ENCODE data around the gene PRRC2B. TPM values are rescaled to one million over a fixed set of nuclear protein-coding genes. Genes with fewer than 3 reads are reported as not detected.
"Not testable (repeated sequence)": the region's sequence is repeated elsewhere in the genome, so short reads cannot be mapped to it uniquely, and the experiment has no call there.

PRRC2B gene
- polyA plus RNA-seq, 5 donors: 137 to 191 (median 164) TPM

DNA sequence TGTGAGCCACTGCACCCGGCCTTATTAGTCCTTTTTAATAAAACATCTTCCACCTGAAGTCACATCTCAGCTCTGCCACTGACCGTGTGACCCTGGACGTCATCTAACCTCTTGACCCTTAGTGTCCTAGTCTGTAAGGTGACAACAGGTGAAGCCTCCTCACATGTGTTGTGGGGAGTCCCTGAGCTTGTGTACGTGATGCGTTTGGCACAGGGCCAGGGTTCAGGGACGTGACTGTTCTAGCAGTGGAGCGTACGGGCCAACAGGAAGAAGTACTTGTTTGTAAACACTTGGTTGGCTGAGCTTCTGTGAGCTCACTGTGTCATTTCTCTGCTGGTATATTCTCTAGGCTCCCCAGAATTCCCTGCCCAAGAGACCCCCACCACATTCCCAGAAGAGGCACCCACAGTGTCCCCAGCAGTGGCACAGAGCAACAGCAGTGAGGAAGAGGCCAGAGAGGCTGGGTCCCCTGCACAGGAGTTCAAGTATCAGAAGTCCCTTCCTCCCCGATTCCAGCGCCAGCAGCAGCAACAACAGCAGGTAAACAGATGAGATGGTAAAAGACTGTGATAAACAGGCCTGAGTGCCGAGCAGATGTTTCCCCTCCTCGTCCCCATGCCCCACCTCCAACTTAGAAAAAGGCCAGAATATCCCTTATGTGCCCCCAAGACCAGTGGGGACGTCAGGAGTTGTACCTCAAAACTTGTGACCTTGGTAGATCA is 73.5 kb downstream of the PRRC2B start:
- DNase-seq: no peak

DNA sequence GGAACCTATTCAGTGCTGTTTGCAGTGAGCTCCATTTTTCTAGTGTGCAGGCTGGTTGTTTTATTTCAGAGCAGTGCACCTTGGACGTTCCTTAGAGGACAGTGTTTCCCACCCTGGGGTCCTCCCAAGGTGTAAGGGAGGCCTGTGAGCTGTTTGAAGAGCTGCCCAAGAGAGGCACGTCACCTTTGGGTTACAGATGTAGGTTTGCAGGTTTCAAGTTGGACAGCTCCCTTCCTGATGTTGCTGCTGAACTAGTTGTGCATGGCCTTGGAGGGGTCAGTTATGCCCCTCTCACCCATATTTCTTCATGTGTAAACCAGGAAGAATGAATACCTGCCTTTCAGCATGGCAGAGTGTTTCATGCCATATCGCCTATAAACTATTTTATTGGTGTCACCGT is 74.1 kb downstream of the PRRC2B start:
- DNase-seq: no peak

DNA sequence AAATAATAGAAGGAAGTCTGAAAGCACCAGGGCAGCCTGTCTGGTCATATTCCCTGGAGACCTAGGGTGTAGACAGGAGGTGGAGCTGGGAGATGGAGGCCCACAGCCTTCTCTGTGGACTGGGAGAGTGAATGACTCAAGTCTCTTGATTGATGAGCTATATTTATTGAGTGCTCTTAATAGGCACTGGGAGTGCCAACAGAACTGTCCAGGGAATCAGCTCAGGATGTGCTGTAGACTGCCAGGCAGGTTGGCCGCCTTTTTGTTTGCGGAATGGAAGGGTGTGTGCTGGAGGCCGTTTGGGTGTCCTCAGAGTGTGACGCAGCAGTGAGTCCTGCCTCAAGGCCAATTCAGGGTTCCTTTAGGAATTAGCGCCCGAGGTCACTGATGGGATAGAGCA is 75.5 kb downstream of the PRRC2B start:
- DNase-seq: no peak

DNA sequence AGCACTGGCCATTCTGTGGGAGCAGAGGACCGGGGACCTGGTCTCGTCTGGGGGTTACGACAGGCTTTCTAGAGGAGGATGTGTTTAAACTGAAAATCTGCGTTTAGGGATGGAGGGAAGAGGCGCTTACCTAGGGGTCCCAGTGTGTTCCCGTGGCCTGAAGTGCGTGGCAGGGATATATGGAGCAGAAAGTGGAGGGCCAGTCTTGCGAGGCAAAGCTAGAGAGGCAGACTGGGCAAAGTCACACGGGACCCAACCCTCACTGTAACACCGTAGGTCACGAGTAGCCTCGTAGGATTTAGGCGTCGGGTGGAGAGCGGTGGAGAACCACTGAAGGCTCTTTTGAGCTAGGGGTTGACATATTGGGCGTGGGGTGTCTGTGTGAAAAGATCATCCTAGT is 76.1 kb downstream of the PRRC2B start:
- DNase-seq: no peak

DNA sequence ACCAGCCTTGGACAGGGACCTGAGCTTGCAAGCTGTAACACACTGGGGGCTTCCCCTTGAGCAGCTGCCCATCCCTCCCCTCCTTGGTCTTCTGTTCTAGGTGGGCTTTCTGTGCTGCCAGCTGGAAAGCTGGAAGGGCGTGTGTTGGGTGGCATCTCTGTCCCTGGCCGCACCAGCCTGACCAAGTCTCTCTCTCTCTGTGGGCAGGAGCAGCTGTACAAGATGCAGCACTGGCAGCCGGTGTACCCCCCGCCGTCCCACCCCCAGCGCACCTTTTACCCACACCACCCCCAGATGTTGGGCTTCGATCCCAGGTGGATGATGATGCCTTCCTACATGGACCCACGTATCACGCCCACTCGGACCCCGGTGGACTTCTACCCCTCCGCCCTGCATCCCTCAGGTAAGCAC is 76.7 kb downstream of the PRRC2B start:
- no peak for DNase-seq

DNA sequence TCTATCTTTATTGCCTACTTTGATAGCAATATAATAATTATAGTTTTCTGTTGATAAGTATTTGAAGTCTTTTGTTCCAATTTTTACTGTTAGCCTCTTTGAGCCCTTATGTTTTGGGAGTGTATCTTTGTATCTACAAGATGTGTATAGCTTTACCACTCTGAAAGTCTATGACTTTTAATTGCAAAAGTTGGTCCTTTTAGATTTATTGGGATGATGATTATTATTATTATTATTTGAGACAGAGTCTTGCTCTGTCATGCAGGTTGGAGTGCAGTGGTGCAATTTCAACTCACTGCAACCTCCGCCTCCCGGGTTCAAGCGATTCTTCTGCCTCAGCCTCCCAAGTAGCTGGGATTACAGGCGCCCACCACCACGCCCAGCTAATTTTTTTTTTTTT is 78.2 kb downstream of the PRRC2B start:
- DNase-seq: not testable (repeated sequence)

DNA sequence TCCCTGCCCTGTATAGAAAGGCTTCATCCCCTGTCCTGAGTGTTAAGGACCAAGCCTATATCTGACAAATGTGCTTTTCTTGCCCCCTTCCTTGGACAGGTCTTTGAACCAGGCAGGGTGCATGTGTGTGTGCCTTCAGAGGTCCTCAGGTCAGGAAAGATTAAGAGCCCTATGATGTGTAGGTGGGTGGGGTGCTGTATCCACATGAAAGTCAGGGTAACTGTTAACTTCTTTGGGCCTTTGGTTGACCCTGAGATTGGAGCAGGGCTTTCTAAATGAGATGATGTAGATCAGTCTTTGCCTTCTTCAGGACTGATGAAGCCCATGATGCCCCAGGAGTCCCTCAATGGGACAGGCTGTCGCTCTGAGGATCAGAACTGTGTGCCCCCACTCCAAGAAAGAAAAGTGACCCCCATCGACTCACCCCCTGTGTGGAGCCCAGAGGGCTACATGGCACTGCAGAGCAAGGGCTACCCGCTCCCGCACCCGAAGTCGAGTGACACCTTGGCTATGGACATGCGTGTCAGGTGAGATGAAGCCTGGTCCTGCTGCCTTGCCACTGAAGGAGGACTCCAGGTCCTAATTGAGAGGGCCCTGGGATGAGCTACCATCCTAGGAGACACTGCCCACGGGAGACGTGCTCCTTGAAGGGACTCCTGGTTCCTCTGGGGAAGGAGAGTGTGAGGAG is 79.5 kb downstream of the PRRC2B start:
- DNase-seq: no peak

DNA sequence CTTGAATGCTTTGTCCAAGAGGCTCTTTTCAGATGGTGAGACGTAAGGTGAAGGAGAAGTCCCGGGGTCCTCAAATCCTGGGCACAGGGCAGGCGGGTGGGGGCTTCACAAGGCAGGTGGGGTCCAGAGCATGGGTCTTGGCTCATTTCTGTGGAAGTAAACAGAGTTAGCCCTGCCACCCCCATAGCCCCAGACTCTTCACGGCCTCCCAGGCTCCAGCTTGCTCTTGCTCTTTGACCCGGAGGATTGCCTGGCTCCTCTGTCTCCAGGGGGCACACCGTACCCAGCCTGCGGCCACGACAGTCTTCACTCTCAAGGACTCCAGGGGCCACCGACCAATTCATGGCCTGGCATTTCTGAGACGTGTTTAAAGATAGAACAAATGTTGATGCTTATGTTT is 80.0 kb downstream of the PRRC2B start:
- DNase-seq: no peak

DNA sequence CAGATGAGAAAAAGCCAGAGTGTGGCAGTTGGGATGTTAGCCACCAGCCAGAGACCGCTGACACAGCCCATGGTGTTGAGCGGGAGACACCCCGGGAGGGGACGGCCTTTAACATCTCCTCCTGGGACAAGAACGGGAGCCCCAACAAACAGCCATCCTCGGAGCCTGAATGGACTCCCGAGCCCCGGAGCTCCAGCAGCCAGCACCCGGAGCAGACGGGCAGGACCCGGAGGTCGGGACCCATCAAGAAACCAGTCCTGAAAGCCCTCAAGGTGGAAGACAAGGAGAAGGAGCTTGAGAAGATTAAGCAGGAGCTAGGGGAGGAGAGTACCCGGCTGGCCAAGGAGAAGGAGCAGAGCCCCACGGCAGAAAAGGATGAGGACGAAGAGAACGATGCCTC is 80.8 kb downstream of the PRRC2B start:
- DNase-seq: no peak

DNA sequence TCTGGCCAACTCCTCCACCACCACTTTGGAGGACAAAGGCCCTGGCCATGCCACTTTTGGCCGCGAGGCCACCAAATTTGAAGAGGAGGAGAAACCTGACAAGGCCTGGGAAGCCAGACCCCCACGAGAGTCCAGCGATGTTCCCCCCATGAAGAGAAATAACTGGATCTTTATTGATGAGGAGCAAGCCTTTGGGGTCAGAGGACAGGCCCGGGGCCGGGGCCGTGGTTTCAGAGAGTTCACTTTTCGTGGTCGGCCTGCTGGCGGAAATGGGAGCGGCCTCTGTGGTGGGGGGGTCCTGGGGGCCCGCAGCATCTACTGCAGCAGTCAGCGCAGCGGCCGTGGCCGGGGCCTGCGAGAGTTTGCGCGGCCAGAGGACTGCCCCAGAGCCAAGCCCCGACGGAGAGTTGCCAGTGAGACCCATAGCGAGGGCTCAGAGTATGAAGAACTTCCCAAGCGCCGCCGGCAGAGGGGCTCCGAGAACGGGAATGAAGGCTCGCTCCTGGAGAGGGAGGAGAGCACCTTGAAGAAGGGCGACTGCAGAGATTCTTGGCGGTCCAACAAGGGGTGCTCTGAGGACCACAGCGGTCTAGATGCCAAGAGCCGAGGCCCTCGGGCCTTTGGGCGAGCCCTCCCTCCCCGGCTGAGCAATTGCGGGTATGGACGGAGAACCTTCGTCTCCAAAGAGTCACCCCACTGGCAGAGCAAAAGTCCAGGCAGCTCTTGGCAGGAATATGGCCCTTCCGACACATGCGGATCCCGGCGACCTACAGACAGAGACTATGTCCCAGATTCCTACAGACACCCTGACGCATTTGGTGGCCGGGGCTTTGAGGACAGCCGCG is 81.4 kb downstream of the PRRC2B start:
- no peak for DNase-seq

DNA sequence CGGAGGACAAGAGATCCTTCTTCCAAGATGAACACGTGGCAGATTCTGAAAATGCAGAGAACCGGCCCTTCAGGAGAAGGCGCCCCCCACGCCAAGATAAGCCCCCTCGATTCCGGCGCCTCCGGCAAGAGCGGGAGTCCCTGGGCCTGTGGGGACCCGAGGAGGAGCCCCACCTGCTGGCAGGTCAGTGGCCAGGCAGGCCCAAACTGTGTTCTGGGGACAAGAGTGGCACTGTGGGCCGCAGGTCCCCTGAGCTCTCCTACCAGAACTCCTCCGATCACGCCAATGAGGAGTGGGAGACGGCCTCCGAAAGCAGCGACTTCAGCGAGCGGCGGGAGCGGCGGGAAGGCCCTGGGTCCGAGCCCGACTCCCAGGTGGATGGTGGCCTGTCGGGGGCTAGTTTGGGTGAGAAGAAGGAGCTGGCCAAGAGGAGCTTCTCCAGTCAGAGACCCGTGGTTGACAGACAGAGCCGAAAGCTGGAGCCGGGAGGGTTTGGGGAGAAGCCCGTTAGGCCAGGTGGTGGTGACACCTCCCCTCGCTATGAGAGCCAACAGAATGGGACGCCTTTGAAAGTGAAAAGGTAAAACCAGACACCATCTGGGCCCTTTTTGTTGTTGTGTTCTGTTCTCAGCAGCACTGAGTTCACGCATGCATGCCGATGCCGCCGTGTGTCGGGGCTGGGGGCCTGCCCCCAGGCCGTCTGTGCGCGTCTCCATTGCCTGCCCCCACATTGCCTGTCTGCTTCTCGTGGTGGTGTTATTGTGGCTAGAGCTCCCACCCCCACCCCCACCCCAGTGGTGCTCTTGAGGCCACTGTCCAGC is 82.3 kb downstream of the PRRC2B start:
- no peak for DNase-seq

DNA sequence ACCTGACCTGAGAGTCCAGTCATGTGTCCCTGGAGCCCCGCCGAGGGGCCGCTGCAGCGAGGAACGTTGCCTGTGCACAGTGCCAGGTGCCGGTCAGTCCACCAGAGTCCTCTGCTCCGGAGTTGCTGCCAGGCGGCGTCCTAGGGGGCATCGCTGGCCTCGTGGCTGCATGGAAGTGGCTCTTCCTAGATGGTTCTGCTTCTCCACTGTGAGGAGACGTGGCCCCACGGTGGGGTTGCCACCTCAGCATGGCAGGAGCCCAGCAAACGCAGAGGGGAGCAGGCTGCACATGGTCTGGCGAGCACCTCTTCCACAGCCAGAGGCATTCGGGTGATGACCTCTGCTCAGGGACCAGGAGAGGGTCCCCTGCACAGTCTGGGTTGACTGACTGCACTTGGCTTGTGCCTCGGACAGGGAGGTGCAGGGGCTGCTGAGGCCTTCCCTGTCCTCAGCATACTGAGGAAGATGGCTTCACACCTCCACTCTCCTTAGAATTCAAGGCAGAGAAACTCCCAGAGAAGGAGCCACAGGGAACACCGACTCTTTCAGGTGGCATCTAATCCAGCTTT is 83.0 kb downstream of the PRRC2B start:
- DNase-seq: no peak

DNA sequence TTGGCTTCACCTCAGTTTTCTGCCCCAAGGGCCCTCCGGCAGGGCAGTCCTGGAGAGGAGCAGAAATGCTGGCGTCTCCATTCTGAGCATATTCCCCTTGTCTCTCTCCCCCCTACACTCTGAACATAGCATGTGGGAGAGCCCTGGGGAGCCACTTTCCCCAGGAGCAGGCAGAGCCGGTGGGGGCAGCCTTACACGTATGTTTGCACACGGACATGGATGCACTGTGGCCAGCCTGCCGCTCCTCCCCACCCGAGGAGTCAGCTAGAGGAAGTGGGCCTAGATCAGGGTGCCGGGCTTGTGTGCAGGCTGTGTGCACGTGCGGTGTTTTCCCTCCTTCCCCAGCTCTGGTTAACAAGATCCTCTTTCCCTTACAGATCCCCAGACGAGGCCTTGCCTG is 83.5 kb downstream of the PRRC2B start:
- no peak for DNase-seq

DNA sequence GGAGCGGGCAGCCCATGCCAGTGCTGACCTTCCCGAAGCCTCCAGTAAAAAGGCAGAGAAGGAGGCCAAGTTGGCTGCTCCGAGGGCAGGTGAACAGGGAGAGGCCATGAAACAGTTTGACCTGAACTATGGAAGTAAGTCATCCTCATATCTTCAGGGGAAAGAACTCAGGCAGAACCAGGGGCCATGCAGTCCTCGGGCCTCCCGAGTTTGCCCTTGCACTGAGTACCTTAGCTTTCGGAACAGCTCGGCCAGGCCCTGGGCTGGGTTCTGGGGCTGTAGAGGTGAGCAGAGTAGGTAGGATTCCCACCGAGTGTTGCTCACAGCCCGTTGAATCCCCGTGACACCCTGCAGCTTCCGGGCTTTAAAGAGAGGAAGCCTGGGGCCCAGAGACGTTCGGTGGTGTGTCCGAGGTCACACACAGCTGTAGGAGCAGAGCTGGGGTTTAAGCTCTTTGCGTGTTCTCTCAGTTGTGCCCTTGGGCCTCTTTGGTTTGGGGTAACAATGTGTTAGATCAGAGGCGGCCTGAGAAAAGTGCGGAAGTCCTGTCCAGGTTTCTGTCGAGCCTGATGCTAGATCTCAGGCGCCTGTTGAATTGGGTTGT is 84.0 kb downstream of the PRRC2B start:
- DNase-seq: no peak

DNA sequence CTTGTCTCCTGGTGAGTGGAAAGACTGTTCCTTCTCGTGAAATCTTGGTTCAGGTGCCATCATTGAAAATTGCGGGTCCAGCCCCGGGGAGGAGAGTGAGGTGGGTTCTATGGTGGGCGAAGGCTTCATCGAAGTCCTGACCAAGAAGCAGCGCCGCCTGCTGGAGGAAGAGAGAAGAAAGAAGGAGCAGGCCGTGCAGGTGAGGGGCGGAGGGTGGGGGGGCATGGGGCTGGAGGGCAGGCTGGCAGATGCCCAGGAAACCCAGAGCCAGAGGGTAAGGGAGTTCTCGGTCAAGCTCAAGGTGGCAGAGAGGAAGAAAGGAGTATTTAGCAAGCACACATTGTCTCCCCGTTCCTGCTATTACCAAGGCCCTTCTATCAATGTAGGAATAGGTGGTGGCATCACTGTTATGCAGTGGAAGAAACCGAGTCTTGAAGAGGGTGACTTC is 84.6 kb downstream of the PRRC2B start:
- peak in 1 of 2 donors; percentile 17 for DNase-seq

DNA sequence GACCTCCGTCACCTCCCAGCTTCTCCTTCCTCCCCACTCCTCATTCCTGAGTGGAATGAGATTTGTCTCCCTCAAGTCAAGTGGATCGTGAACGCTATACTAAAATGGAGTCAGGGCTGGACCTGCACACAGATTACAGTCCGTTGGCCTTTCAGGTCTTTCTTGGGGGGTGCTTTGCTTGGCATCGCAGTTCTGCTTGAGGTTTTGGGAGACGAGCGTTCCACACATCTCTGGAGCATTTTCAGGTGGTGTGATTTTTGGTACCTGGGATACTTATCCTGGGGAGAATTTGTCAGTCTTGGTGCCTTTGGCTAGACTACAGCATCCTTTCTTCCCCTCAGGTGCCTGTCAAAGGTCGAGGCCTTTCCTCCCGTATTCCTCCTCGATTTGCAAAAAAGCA is 85.0 kb downstream of the PRRC2B start:
- DNase-seq: no peak

DNA sequence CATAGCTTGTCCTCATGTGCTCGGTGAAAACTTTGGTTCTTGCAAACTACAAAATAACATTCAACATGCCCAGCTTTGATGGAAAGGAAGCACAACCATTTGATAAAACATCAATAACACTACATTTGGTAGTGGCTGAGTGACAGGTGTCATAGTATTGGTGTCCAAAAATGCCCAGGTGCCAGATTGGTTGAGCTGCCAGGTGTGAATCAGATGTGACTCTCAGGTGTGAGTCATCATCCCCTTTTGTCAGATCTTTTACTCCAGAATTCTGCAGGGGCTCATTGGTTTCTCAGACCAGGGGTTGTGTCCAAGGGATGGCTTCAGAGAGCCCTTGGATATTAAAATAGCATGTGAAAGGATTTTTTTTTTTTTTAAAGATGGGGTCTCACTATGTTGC is 86.4 kb downstream of the PRRC2B start:
- no peak for DNase-seq

DNA sequence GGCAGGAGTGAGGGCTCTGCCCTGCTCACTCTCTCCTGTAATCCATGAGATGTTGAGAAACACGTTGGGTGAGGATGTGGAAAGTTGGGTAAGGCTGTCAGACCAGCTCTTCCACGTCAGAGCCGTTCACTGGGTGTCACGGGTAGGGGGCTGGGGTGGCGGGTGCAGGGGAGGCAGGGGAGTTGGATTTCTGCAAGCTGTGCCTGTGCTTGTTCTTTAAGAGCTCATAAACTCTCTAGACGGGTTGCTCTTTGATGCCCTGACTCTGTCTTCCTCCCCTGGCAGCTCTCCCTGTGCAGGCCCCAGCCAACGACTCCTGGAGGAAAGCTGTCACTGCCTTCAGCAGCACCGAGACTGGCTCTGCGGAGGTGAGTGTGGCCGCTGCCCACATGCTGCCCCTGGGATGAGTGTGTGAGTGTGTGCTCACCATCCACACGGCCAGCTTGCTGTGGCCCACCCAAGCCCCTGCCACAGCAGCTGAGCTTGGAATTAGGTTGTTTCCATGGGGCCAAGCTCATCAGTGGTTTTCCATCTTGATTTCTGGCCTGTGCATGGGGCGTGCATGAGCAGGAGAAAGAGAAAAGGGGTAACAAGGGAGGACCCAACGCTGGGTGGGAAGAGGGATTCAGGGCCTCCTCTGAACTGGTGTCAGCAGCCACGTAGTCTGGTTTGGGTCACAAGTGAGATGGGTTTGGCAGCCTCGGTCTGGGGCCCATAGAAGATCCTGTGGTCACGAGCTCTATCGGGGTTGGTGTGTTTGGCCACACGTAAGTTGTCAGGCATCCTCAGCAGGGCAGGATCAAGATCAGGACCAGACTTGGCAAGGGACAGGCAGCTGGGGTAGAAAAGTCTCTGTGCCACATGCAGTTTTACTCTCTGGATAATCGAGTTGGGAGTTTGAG is 87.8 kb downstream of the PRRC2B start:
- DNase-seq: no peak

DNA sequence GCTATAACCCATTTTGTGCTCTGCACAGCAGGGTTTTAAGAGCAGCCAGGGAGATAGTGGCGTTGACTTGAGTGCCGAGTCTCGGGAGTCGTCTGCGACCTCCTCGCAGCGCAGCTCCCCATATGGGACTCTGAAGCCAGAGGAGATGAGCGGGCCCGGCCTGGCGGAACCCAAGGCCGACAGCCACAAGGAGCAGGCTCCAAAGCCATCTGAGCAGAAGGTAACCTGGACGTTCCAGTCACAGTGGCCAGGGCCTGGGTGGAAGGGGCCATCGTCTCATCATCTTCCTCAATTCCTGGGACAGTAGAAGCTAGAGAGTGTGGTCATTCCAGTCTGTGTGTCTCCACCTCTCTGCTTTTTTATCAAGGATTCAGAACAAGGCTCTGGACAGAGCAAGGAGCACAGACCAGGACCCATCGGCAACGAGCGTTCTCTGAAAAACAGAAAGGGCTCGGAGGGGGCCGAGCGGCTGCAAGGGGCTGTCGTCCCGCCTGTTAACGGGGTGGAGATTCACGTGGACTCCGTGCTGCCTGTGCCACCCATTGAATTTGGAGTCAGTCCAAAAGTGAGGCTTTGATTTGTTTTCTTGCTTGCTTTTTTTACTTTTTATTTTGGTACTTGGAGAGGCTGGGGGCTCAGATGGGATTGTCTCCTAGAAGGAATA is 88.6 kb downstream of the PRRC2B start:
- DNase-seq: no peak

Data from right lung (tissue), 5 donors.